ENCODE data around the gene PYGO2. TPM values are rescaled to one million over a fixed set of nuclear protein-coding genes. Genes with fewer than 3 reads are reported as not detected.
"Not testable (repeated sequence)": the region's sequence is repeated elsewhere in the genome, so short reads cannot be mapped to it uniquely, and the experiment has no call there.

PYGO2 gene
- total RNA-seq, 4 donors from 2014 or later, result 20.2 to 35.3 (median 27.7) TPM

DNA sequence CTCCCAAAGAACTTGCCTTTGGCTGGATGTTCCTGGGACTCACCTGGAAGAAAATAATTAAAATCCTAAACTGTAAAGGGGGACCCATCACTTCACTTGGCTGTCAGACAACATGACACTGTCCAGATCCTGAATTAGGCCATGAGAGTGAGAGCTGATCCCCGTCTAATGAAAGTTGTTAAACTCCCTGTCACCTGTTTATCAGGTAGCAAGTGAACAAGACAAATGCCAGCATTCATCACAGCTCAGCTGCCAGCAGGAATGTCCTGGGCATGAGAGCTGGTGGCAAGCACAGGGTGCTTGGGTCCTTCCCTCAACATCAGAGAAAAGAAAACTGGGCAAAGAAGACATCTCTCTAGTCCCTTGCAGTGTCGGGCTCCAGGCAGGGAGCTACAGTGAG lies 48.8 kb downstream of the PYGO2 start:
- Histone ChIP-seq H3K4me1 (no peaks in the 10 kb centered on the region), H3K27me3 (no peaks in the 10 kb centered on the region), H3K27ac (replicated peaks in 1 of 4) (no peak overlapping the region), H3K36me3 (peaks cover 0 to 4% (median 1%) of the 10 kb centered on the region in 4 donors), H3K9me3 (no peaks in the 10 kb centered on the region), H3K4me3 (no peak overlapping the region)
- no peak for DNase-seq (ENCODE audit: extremely low spot score)
- intact Hi-C loops (cut with DNase I), result no loop called here
- no peak for TF ChIP-seq POLR2AphosphoS5 (IDR thresholded peaks at IDR 0.05)
- no peak for TF ChIP-seq EP300 (IDR thresholded peaks at IDR 0.05)
- TF ChIP-seq, protein P1, sequence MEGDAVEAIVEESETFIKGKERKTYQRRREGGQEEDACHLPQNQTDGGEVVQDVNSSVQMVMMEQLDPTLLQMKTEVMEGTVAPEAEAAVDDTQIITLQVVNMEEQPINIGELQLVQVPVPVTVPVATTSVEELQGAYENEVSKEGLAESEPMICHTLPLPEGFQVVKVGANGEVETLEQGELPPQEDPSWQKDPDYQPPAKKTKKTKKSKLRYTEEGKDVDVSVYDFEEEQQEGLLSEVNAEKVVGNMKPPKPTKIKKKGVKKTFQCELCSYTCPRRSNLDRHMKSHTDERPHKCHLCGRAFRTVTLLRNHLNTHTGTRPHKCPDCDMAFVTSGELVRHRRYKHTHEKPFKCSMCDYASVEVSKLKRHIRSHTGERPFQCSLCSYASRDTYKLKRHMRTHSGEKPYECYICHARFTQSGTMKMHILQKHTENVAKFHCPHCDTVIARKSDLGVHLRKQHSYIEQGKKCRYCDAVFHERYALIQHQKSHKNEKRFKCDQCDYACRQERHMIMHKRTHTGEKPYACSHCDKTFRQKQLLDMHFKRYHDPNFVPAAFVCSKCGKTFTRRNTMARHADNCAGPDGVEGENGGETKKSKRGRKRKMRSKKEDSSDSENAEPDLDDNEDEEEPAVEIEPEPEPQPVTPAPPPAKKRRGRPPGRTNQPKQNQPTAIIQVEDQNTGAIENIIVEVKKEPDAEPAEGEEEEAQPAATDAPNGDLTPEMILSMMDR (IDR thresholded peaks at IDR 0.05), result no peak
- no peak for TF ChIP-seq POLR2A (IDR thresholded peaks at IDR 0.05; ENCODE audit: low read depth)
- WGBS, result 78% methylated on average over 2 of the region's 2 CpGs

- no peaks in the 10 kb centered on the region for H3K9me3 ChIP-seq
- no peaks in the 10 kb centered on the region for H3K27me3 ChIP-seq
- intact Hi-C loops (cut with DNase I), result no loop called here
- WGBS, result 88% methylated on average over 6 of the region's 8 CpGs
- TF ChIP-seq POLR2AphosphoS5 (IDR thresholded peaks at IDR 0.05), result no peak
- H3K4me1 ChIP-seq, result no peaks in the 10 kb centered on the region
- H3K4me3 ChIP-seq, result no peak overlapping the region
- peaks cover 0 to 4% (median 1%) of the 10 kb centered on the region in 4 donors for H3K36me3 ChIP-seq
- DNase-seq (ENCODE audit: extremely low spot score), result no peak
- H3K27ac ChIP-seq (replicated peaks in 1 of 4), result no peak overlapping the region
Measured at GRCh38 chr1:154911691-154912550, 49.7 kb downstream of the PYGO2 start.

DNA sequence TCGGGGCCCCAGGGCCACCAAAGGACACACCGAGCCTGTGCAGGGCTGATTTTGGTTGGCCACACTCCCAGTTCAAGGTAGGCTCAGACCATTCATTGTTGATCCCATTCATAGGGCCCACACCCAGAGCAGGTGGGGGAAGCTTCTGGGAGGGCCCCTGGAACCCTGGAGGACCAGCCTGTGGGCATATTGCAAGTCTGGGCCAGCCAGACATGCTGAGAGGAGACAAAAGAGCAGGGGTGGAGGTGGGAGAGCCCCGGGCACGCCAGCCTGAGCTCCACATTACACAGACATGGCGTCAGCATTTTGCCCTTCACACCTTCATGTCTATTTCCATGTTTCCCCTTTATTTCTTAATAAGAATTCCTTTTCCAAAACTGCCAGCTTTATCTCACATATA lies 50.7 kb downstream of the PYGO2 start:
- WGBS, result 89% methylated on average over 5 of the region's 5 CpGs
- intact Hi-C loops (cut with DNase I), result no loop called here
- Histone ChIP-seq H3K9me3 (no peaks in the 10 kb centered on the region), H3K27ac (replicated peaks in 1 of 4) (no peak overlapping the region), H3K36me3 (peaks cover 0 to 4% (median 1%) of the 10 kb centered on the region in 4 donors), H3K4me1 (no peaks in the 10 kb centered on the region), H3K27me3 (no peaks in the 10 kb centered on the region), H3K4me3 (no peak overlapping the region)
- TF ChIP-seq POLR2A (IDR thresholded peaks at IDR 0.05; ENCODE audit: low read depth) (no peak), POLR2AphosphoS5 (IDR thresholded peaks at IDR 0.05) (no peak), EP300 (IDR thresholded peaks at IDR 0.05) (no peak)
- TF ChIP-seq, protein P1 (IDR thresholded peaks at IDR 0.05), result no peak
- DNase-seq (ENCODE audit: extremely low spot score), result no peak

GRCh38 chr1:154908937-154909336 lies 52.6 kb downstream of the PYGO2 start:
- intact Hi-C loops (cut with DNase I), result no loop called here
- no peak overlapping the region for H3K4me3 ChIP-seq

GRCh38 chr1:154908129-154908528 lies 53.5 kb downstream of the PYGO2 start:
- H3K27ac ChIP-seq (replicated peaks in 1 of 4); intact Hi-C loops (cut with DNase I); H3K27me3 ChIP-seq; H3K4me3 ChIP-seq; DNase-seq (ENCODE audit: extremely low spot score); H3K9me3 ChIP-seq; H3K36me3 ChIP-seq; H3K4me1 ChIP-seq: not testable (repeated sequence)
- 73% methylated on average over 3 of the region's 3 CpGs for WGBS

More at GRCh38 chr1:154908937-154909336, 52.6 kb downstream of the PYGO2 start:
- no peak for TF ChIP-seq EP300 (IDR thresholded peaks at IDR 0.05)
- TF ChIP-seq POLR2AphosphoS5 (IDR thresholded peaks at IDR 0.05), result no peak
- TF ChIP-seq, protein P1 (IDR thresholded peaks at IDR 0.05), result no peak
- Histone ChIP-seq H3K36me3 (peaks cover 0 to 2% (median under 1%) of the 10 kb centered on the region in 4 donors), H3K27me3 (no peaks in the 10 kb centered on the region), H3K4me1 (no peaks in the 10 kb centered on the region), H3K9me3 (no peaks in the 10 kb centered on the region), H3K27ac (replicated peaks in 1 of 4) (no peak overlapping the region)
- DNase-seq (ENCODE audit: extremely low spot score), result no peak
- 90% methylated on average over 5 of the region's 5 CpGs for WGBS

Small RNAs within 50 kb of the gene (small RNA-seq; reads per million reads assigned to genes)
- 0 reads per million in 3 donors for gene MIR4258
- 0 reads per million in 3 donors for gene RF00017

Other genes with a start within 250 kb of the PYGO2 start
- gene KCNN3, start 91.5 kb downstream of the PYGO2 start, total RNA-seq, result 10 to 100 TPM in 3 of 4 donors, 1 to 10 TPM in 1; 3.6 to 17.0 (median 12.4) TPM
- gene PMVK, start 25.1 kb downstream of the PYGO2 start, total RNA-seq, result 10 to 100 TPM; 15.9 to 26.2 (median 20.0) TPM
- 100 to 1,000 TPM; 192 to 309 (median 238) TPM for gene PBXIP1, start 5.7 kb downstream of the PYGO2 start, total RNA-seq
- 100 to 1,000 TPM in 1 of 4 donors, 10 to 100 TPM in 3; 60.6 to 101 (median 93.4) TPM for gene SHC1, start 9.0 kb upstream of the PYGO2 start, total RNA-seq
- gene CKS1B, start 12.9 kb upstream of the PYGO2 start, total RNA-seq, result 10 to 100 TPM; 11.6 to 21.5 (median 18.8) TPM
- gene FLAD1, start 21.6 kb upstream of the PYGO2 start, total RNA-seq, result 10 to 100 TPM; 19.5 to 29.6 (median 23.0) TPM
- gene LENEP, start 31.8 kb upstream of the PYGO2 start, total RNA-seq, result not detected
- 10 to 100 TPM; 50.0 to 68.9 (median 55.8) TPM for gene ZBTB7B, start 41.0 kb upstream of the PYGO2 start, total RNA-seq
- gene DCST2, start 72.0 kb upstream of the PYGO2 start, total RNA-seq, result under 1 TPM in 2 of 4 donors, not detected in 2; 0.11 to 0.19 TPM
- under 1 TPM in 1 of 4 donors, not detected in 3; 0.42 TPM for gene DCST1, start 72.0 kb upstream of the PYGO2 start, total RNA-seq
- gene ADAM15, start 89.5 kb upstream of the PYGO2 start, total RNA-seq, result 100 to 1,000 TPM in 2 of 4 donors, 10 to 100 TPM in 2; 61.5 to 142 (median 115) TPM
- gene EFNA4, start 102.0 kb upstream of the PYGO2 start, total RNA-seq, result 1 to 10 TPM in 3 of 4 donors, under 1 TPM in 1; 0.83 to 4.5 (median 3.2) TPM
- gene EFNA3, start 117.1 kb upstream of the PYGO2 start, total RNA-seq, result 1 to 10 TPM in 2 of 4 donors, under 1 TPM in 1, not detected in 1; 0.91 to 1.7 (median 1.7) TPM
- gene EFNA1, start 166.1 kb upstream of the PYGO2 start, total RNA-seq, result 10 to 100 TPM; 11.2 to 37.3 (median 27.5) TPM
- gene SLC50A1, start 174.1 kb upstream of the PYGO2 start, total RNA-seq, result 10 to 100 TPM; 13.3 to 18.7 (median 15.2) TPM
- 100 to 1,000 TPM in 2 of 4 donors, 10 to 100 TPM in 2; 54.5 to 176 (median 80.6) TPM for gene DPM3, start 178.7 kb upstream of the PYGO2 start, total RNA-seq
- gene KRTCAP2, start 211.5 kb upstream of the PYGO2 start, total RNA-seq, result 100 to 1,000 TPM in 2 of 4 donors, 10 to 100 TPM in 2; 76.0 to 146 (median 108) TPM
- gene TRIM46, start 212.1 kb upstream of the PYGO2 start, total RNA-seq, result 1 to 10 TPM in 1 of 4 donors, under 1 TPM in 2, not detected in 1; 0.13 to 1.7 (median 0.17) TPM
- 10 to 100 TPM; 16.2 to 37.4 (median 23.4) TPM for gene THBS3, start 246.1 kb upstream of the PYGO2 start, total RNA-seq
- gene MTX1, start 246.9 kb upstream of the PYGO2 start, total RNA-seq, result 10 to 100 TPM; 34.1 to 52.8 (median 38.0) TPM

Data from esophagus muscularis mucosa (tissue), 4 donors.